VCaP (cell line): ENCODE results near the gene LRIG1.

ENCODE experiments used
- H3K27ac ChIP-seq: fragments of 450-650 bp; 2 replicates; pipeline ENCODE4 v1.5.1; 2017
- CTCF ChIP-seq: fragments of 450-650 bp; conservative IDR thresholded peaks from 2 replicates; pipeline ENCODE4 v1.5.1; 2017; ENCODE audit warnings: mild to moderate bottlenecking, moderate library complexity

Gene LRIG1

GRCh38 chr3:66466606-66467270, 34.1 kb downstream of the LRIG1 start:
- no peak overlapping the region for H3K27ac ChIP-seq
- TF ChIP-seq CTCF, result no peak

- no peak for TF ChIP-seq CTCF
- H3K27ac ChIP-seq, result no peak overlapping the region
Observed at GRCh38 chr3:66465587-66465986, 35.2 kb downstream of the LRIG1 start.

- no peak for TF ChIP-seq CTCF
- no peak overlapping the region for H3K27ac ChIP-seq
Observed at GRCh38 chr3:66465034-66465433, 35.8 kb downstream of the LRIG1 start.

- H3K27ac ChIP-seq, result no peak overlapping the region
- no peak for TF ChIP-seq CTCF
Observed at GRCh38 chr3:66464512-66464894, 36.3 kb downstream of the LRIG1 start.

- no peak overlapping the region for H3K27ac ChIP-seq
- no peak for TF ChIP-seq CTCF
Observed at GRCh38 chr3:66463730-66464511, 36.9 kb downstream of the LRIG1 start.

GRCh38 chr3:66463054-66463631, 37.7 kb downstream of the LRIG1 start:
- no peak overlapping the region for H3K27ac ChIP-seq
- TF ChIP-seq CTCF, result no peak

GRCh38 chr3:66457252-66457651, 43.6 kb downstream of the LRIG1 start:
- TF ChIP-seq CTCF, result no peak
- no peak overlapping the region for H3K27ac ChIP-seq
